Stomach (tissue), 4 donors: ENCODE measurements around the gene MT1G.

Source experiments
- POLR2A ChIP-seq, 4 donors: fragments of 450-650 bp; IDR thresholded peaks; one replicate each; pipeline ENCODE4 v1.6.1; 2016; ENCODE audit warnings: antibody characterized with exemption in 4 of 4, control low read depth in 2 of 4, mild to moderate bottlenecking in 1 of 4, moderate library complexity in 1 of 4
- TF ChIP-seq, protein P1 (sequence below), 7 experiments: fragments of 450-650 bp in 4 of 7; fragments of 200-600 bp in 3 of 7; sonication (generic) in 3 of 7; IDR thresholded peaks; one replicate each; pipeline ENCODE4 v1.5.1; 2016 to 2019; ENCODE audit warnings: antibody characterized with exemption in 7 of 7, control low read depth in 2 of 7, mild to moderate bottlenecking in 1 of 7

DNA sequence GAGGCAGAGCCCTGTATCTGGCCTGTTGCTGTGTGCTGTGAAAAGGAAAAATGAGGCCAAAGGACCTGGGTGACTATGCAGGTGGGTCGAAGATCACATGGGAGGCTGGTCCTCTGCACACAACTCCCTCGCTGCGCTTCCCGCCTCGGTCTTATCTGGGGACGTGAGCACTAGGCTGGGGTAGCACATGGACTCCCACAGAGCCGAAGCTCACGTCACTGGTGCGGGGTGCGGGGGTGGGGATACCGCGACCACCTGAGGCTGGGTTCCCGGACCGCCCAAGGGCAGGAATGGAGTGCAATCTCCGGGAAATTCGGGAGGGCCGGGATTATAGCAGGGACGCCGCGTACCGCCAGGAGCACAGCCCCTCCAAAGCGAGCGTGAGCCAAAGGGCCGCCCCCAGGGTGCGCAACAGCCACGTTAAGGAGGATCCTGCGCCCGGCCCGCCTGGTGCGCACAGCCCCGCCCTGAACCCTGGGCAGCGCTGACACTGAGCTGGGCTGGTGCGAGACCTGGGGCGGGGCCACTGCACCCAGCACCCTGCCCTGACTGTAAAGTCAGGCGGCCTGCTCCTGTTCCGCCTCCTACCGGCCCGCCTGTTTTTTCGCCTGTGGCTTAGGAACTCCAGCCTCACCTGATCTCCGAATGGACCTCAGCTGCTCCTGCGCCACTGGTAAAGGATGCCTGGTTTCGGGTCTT lies 24.6 kb downstream of the MT1G start:
- TF ChIP-seq, protein P1, sequence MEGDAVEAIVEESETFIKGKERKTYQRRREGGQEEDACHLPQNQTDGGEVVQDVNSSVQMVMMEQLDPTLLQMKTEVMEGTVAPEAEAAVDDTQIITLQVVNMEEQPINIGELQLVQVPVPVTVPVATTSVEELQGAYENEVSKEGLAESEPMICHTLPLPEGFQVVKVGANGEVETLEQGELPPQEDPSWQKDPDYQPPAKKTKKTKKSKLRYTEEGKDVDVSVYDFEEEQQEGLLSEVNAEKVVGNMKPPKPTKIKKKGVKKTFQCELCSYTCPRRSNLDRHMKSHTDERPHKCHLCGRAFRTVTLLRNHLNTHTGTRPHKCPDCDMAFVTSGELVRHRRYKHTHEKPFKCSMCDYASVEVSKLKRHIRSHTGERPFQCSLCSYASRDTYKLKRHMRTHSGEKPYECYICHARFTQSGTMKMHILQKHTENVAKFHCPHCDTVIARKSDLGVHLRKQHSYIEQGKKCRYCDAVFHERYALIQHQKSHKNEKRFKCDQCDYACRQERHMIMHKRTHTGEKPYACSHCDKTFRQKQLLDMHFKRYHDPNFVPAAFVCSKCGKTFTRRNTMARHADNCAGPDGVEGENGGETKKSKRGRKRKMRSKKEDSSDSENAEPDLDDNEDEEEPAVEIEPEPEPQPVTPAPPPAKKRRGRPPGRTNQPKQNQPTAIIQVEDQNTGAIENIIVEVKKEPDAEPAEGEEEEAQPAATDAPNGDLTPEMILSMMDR (IDR thresholded peaks at IDR 0.05): peak in 4 of 7 experiments; percentile 17 to 58 (median 42)
- TF ChIP-seq POLR2A (IDR thresholded peaks at IDR 0.05): no peak
